GM21723 (cell line): ENCODE results near the gene CFAP47.
"Not testable (repeated sequence)": the region's sequence is repeated elsewhere in the genome, so short reads cannot be mapped to it uniquely, and the experiment has no call there.

Source experiments
- ATAC-seq: cut with Tn5 transposase; IDR thresholded peaks from one replicate; pipeline ENCODE4 v1.9.1; 2021; ENCODE audit warnings: mild to moderate bottlenecking, moderate library complexity; ENCODE audit not compliant: unreplicated experiment

The CFAP47 gene

DNA sequence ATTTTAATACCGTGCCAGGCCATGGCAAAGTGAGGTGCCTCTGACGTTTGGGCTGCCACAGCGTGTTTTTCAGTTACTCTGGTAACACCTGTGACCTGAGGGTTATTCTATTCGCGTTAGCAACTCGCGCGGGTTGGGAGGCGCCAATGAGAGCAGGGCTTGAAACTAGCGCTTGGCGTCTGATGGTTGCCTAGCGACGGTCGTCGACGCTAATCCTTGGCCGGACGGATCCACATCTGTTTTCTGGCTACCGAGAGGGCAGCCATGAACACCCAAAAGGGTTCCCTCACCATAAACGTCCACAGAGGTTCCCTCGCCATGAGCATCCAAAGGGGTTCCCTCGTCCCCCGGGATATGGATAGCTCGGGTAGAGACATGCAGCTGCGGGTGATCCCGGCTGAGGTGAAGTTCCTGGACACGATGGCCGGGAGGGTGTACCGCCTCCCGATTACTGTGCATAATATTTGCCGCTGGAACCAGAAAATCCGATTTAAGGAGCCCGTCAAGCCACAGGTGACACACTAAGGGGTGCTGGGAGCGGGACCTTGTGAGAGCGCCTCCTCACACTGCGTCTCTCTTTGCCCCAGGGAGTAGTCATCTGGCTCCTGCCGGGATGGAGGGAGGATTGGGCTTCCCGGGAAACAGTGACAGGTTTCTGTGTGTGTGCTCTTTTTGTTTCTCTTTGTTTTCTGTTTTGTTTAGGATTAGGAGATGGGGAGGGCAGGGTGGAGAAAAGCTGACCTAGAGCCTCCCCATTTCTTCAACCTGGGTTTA, at the start of gene CFAP47:
Gene CFAP47, plus strand, starts transcription at position 199 of the 774 bp plus-strand sequence. Its CDS starts 66 bp downstream, at position 265.
- ATAC-seq, result no peak

- no peak for ATAC-seq
These were observed 38.9 kb upstream of the CFAP47 start for GRCh38 chrX:35880601-35881000.

DNA sequence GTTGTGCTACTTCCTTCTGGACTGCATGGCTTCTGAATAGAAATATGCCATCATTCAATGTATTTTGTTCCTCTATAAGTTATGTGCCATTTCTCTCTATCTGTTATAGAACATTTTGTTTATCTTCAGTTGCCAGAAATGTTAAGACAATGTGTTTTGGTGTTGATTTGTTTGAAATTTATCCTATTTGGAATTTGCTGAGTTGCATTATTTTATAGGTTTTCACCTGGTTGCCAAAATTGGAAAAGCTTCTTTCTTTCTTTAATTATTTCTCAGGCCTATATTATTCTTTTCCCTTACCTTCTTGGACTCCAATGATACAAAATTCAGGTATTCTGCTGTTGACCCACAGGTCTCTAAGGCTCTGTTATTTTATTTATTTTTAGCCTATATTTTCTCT, 33.4 kb upstream of the CFAP47 start:
- no peak for ATAC-seq

DNA sequence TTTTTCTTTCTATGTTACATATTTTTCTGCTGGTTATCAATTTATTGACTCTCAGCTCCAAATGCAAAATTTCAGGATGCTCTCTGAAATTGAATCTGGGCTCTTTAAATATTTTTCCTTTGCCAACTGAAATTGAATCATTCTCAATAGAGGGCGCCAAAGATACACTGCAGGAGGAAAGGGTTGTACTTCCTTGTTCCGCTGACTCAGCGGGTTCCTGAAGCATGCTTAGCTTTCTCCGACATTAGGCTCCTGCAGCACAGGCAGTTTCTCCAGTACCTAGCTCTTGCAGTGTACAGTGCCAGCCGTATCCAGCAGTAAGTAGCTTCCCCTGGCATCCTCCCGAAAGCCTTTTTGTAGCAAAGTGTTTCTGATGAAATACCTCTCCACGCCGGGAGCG, 28.8 kb upstream of the CFAP47 start:
- no peak for ATAC-seq

- ATAC-seq, result not testable (repeated sequence)
These were observed 67.3 kb downstream of the CFAP47 start for GRCh38 chrX:35986816-35987215.

- ATAC-seq, result no peak
These were observed 87.7 kb downstream of the CFAP47 start for GRCh38 chrX:36007207-36007606.

GRCh38 chrX:36019125-36019524, 99.6 kb downstream of the CFAP47 start:
- ATAC-seq, result no peak

DNA sequence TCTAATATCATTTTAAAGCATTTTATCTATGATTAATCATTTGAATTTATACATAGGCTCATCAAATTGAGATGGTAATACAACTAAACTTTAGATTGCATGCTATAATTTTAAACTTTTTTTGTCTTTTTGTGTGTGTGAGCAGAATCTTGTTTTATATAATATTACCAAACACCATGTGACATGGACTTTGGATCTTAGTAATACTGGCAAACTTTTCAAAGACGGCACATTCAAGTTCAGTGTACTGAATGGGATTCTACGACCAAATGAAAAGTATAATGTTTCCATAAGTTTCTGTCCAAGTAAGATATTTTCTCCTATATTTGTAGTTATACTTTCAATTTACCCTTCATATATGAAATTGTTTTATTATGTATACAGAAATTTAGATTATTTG, 116.0 kb downstream of the CFAP47 start:
- no peak for ATAC-seq

DNA sequence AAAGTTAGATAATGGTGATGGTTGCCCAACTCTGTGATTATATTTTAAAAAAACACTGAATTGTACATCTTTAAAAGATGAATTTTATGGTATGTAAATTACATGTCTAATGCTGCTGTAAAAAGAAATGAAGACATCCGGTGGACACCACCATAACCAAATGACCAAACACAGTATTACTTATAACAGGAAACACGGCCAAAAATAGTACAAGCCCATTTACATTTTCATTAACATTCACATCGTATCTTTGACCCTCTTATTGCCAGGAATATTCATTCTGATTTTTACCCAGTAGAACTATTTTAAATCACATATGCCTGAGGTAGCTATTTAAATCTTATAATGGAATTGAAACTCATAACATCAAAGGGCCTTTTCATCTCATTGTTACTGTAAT, 143.2 kb downstream of the CFAP47 start:
- ATAC-seq, result no peak

- no peak for ATAC-seq
These were observed 151.5 kb downstream of the CFAP47 start for GRCh38 chrX:36071061-36071460.

DNA sequence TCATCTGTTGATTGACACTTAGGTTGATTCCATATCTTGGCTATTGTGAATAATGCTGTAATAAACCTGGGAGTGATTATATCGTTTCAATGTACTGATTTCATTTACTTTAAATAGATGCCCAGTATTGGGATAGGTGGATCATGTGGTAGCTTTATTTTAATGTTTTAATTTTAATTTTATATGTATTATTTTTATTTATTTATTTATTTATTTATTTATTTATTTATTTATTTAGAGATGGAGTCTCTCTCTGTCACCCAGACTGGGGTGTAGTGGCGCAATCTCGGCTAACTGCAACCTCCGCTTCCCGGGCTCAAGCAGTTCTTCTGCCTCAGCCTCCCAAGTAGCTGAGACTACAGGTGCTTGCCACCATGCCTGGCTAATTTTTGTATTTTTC, 155.5 kb downstream of the CFAP47 start:
- ATAC-seq, result not testable (repeated sequence)

GRCh38 chrX:36083256-36083655, 163.7 kb downstream of the CFAP47 start:
- no peak for ATAC-seq

DNA sequence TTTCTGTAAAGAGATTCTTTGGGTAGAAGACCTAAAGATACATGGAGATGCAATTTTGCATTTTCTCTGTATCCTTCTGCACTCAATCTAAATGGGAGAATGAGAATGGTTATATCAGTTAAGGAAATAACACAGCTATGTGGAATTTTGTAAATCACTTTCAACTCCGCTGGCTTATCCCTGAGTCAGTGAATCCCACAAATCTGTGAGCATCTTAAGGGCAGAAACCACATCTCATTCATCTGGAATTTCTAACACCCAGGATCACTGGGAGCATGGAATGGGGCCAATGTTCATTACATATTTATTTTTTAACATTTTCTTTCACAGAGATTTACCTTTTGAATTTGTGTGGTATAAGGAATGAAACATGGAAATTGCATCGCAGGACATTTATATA, 167.8 kb downstream of the CFAP47 start:
- no peak for ATAC-seq

- not testable (repeated sequence) for ATAC-seq
These were observed 169.4 kb downstream of the CFAP47 start for GRCh38 chrX:36088939-36089338.

- no peak for ATAC-seq
These were observed 182.9 kb downstream of the CFAP47 start for GRCh38 chrX:36102425-36102824.

DNA sequence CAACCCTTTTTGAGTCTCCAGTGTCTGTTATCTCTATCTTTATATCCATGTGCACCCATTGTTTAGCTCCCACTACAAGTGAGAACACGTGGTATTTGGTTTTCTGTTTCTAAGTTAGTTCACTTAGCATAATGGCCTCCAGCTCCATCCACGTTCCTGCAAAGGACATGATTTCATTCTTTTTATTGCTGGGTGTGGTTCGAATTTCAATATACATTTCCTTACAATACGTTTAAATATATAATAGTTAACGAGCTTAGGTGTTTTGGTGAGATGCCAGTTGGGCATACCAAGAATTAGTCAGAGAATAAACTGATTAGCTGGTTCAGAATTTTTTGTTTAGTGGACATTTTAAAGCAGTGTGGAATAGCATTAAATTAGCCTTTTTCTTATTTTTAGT, 196.7 kb downstream of the CFAP47 start:
- ATAC-seq, result no peak

DNA sequence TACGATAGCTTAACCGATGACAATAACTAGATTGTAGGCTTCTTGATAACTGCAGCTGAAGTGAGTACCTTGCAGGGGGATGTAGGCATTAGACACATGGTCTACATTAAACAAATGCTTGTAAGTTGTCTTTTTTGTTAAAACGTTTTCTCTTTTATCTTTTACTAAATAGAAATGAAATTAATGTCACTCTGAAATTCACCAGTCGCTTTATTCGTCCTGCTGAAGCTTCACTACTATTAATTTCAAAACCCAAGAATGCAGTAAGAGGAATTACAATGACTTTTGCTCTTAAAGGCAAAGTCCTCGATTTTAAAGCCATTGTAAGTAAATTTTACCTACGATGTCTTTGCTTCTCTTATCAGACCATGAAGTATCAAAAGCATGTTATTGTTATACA, 239.7 kb downstream of the CFAP47 start:
- ATAC-seq, result no peak

DNA sequence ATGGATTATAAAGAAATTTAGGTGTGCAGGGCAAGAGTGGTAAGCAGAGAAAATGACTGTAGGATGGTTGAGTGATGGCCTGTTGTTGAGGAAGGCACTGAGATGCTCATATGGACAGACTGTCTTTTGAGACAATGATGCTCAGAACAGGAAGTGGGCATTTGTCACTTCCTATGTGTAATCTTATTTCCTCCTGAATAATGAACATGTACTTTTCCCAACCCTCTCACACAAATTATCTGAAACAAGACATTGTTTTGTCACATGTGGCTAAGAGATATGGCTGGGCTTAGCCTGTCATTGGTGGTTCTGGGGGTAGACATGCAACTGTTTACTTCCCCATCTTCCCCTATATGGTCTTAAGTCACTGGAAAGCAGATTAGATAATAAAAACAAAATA, 240.5 kb downstream of the CFAP47 start:
- no peak for ATAC-seq

DNA sequence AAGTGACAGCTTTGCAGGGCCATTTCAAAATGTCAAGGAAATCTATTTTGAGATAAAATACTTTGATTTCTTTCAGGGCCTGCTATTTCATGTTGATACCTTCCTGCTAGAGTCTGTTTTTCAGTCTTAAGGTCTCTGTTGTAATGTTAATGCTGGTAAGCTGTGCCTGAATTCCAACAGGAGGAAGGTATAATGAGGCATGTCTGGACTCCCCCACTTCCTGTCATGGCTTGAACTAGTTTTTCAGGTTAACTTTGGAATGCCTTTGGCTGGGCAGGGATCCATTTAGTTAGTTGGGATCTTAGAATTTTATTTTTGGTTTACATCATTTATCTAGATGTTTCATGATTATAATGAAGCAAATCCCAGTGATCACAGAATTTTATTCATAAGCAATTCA, 279.0 kb downstream of the CFAP47 start:
- ATAC-seq, result no peak

GRCh38 chrX:36199928-36200327, 280.4 kb downstream of the CFAP47 start:
- ATAC-seq, result no peak

DNA sequence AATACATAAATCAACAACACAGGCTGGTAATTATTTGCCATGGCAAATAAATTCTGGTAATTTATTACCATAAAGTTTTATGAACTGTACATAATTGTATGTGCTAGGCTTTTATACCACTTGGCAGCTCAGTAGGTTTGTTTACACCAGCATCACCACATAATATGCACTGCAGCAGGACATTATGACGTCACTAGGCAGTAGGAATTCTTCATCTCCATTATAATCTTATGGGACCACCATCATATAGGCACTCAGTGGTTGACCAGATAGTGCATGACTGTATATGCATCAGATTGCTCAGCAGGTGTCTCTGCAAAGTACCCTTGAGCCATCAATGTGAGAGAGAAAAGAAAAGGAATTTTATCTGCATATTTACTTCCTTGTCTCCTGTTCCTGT, 295.4 kb downstream of the CFAP47 start:
- ATAC-seq, result no peak

DNA sequence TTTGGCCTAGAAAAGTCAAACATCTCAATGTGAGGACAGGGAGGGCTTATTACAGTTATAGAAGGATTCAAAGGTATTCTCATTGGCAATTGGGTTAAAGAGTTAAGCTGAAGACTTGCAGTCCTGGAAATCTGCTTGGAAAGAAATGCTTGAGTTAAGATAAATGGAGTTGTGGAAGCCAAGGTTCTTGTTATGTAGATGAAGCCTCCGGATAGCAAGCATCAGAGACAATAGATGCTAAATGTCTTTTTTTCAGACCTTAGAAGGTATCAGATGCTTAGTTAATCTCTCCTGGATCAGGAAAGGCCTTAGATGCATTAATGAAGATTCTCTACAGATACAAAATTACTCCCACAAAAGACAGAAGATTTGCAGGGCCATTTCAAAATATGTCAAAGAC, 299.3 kb downstream of the CFAP47 start:
- no peak for ATAC-seq
